A549 (cell line): ENCODE results near the gene PIWIL4. TPM values are rescaled to one million over a fixed set of nuclear protein-coding genes. Genes with fewer than 3 reads are reported as not detected.

Source experiments
- ATAC-seq, 2 experiments: fragments of 200-7000 bp in 1 of 2; fragments of >200 bp in 1 of 2; cut with Nextera tagmentation in 1 of 2; cut with Tn5 transposase in 1 of 2; 3 replicates each; pipeline versions ENCODE4 v1.8.0 to v1.9.1; 2018 to 2020; ENCODE audit warnings: mild to moderate bottlenecking in 1 of 2, moderate library complexity in 1 of 2
- CTCF ChIA-PET: fragments of 300-600 bp; sonication (Branson Sonifier 250); formaldehyde crosslinking; extraction: SDS; loops from one replicate; lab custom pipeline; 2021; ENCODE audit warnings: antibody characterized with exemption, inconsistent platforms; lab: Yijun Ruan, JAX
- POLR2A ChIA-PET: fragments of 350-600 bp; formaldehyde crosslinking; extraction: SDS; loops from one replicate; lab custom pipeline; 2021; ENCODE audit warnings: antibody characterized with exemption, inconsistent platforms; lab: Yijun Ruan, JAX
- DNase-seq, 2 experiments: peaks; one replicate each; pipeline versions ENCODE4 v3.0.0 to v3.0.0-alpha.2; 2011 to 2016; ENCODE audit warnings: low read depth in 1 of 2, low spot score in 1 of 2
- FAIRE-seq: peaks from 2 replicates; lab custom pipeline; 2011; peaks lifted over from hg19 to GRCh38; lab: Jason Lieb, UNC
- H3K27ac ChIP-seq, 2 experiments: fragments of >200 bp; sonication (Bioruptor Twin); formaldehyde crosslinking; 3 replicates each; pipeline ENCODE4 v1.5.1; 2016 to 2017
- H3K4me1 ChIP-seq: fragments of >200 bp; sonication (Bioruptor Twin); formaldehyde crosslinking; 3 replicates; pipeline ENCODE4 v1.6.1; 2016
- H3K4me2 ChIP-seq: fragments of >200 bp; sonication (Bioruptor Twin); formaldehyde crosslinking; 3 replicates; pipeline ENCODE4 v1.6.1; 2016
- H3K4me3 ChIP-seq: fragments of >200 bp; sonication (Bioruptor Twin); formaldehyde crosslinking; 3 replicates; pipeline ENCODE4 v1.5.1; 2016
- H3K9me3 ChIP-seq: fragments of >200 bp; sonication (Bioruptor Twin); formaldehyde crosslinking; 3 replicates; pipeline ENCODE4 v1.6.1; 2016
- CBX2 ChIP-seq: fragments of 200-600 bp; sonication (generic); IDR thresholded peaks from 2 replicates; pipeline ENCODE4 v1.6.1; 2016; ENCODE audit warnings: low read depth, mild to moderate bottlenecking, borderline replicate concordance
- EHMT2 ChIP-seq: fragments of 200-600 bp; sonication (generic); IDR thresholded peaks from 2 replicates; pipeline ENCODE4 v1.6.1; 2016; ENCODE audit warnings: antibody characterized with exemption, low read depth, mild to moderate bottlenecking, moderate library complexity
- EP300 ChIP-seq, 2 experiments: fragments of >200 bp; sonication (Bioruptor Twin); formaldehyde crosslinking; IDR thresholded peaks; 2 replicates in 1 of 2; 3 replicates in 1 of 2; pipeline ENCODE4 v1.6.1; 2016 to 2017
- FOSB ChIP-seq: fragments of 250-450 bp; sonication (Bioruptor Pico); IDR thresholded peaks from 2 replicates; pipeline ENCODE4 v1.5.0; 2020; ENCODE audit warnings: mild to moderate bottlenecking, moderate library complexity
- HDAC2 ChIP-seq: fragments of 200-600 bp; sonication (generic); IDR thresholded peaks from 2 replicates; pipeline ENCODE4 v1.6.1; 2016
- HEYL ChIP-seq: fragments of 250-450 bp; sonication (Bioruptor Pico); IDR thresholded peaks from 2 replicates; pipeline ENCODE4 v1.8.0; 2021; ENCODE audit warnings: mild to moderate bottlenecking, moderate library complexity
- HOXB13 ChIP-seq: fragments of 250-450 bp; sonication (Bioruptor Pico); IDR thresholded peaks from 2 replicates; pipeline ENCODE4 v1.5.0; 2020; ENCODE audit warnings: low read depth, mild to moderate bottlenecking, moderate library complexity
- MAZ ChIP-seq: fragments of 150-350 bp; IDR thresholded peaks from 2 replicates; pipeline ENCODE4 v1.6.1; 2014; ENCODE audit warnings: antibody characterized with exemption, low read depth, low read length, borderline replicate concordance
- TFCP2L1 ChIP-seq: fragments of 250-450 bp; sonication (Bioruptor Pico); IDR thresholded peaks from 2 replicates; pipeline ENCODE4 v1.5.0; 2021; ENCODE audit warnings: mild to moderate bottlenecking
- TP53 ChIP-seq: fragments of 250-450 bp; sonication (Bioruptor Pico); IDR thresholded peaks from 2 replicates; pipeline ENCODE4 v1.5.0; 2021; ENCODE audit warnings: mild to moderate bottlenecking, moderate library complexity
- ZFP36 ChIP-seq: fragments of 450-650 bp; IDR thresholded peaks from 2 replicates; pipeline ENCODE4 v1.6.1; 2014; ENCODE audit warnings: borderline replicate concordance; ENCODE audit not compliant: partially characterized antibody
- WGBS: methylation state at CpG from one replicate; pipeline ENCODE4 v1.1.6; 2017; ENCODE audit errors: missing lambda C conversion rate; 5-methylcytosine and 5-hydroxymethylcytosine counted together
- polyA plus RNA-seq, 4 experiments: library from polyadenylated mRNA; depleted of rRNA in 3 of 4; stranded (reverse); fragments of >200 nt; fragmentation: RNase III in 1 of 4; extraction: RNeasy Plus Mini Kit Qiagen cat#74134 plus additional on column Dnase treatment in 1 of 4; gene quantifications; 2 replicates in 3 of 4; 3 replicates in 1 of 4; pipeline ENCODE4 v1.2.3, GENCODE V29; 2011 to 2017
- TF ChIP-seq, protein P1 (sequence below): fragments of 150-350 bp; IDR thresholded peaks from 2 replicates; pipeline ENCODE4 v1.6.1; 2014; ENCODE audit warnings: low read depth, mild to moderate bottlenecking, low read length
- TF ChIP-seq, protein P2 (sequence below): fragments of 250-450 bp; sonication (Bioruptor Pico); IDR thresholded peaks from 2 replicates; pipeline ENCODE4 v1.5.0; 2020; ENCODE audit warnings: low read depth, mild to moderate bottlenecking, moderate library complexity
- TF ChIP-seq, protein P3 (sequence below): IDR thresholded peaks from 2 replicates; pipeline ENCODE4 v1.6.1; 2012; ENCODE audit warnings: low read depth, borderline replicate concordance
- TF ChIP-seq, protein P4 (sequence below): fragments of >200 bp; sonication (Bioruptor Twin); formaldehyde crosslinking; IDR thresholded peaks from 3 replicates; pipeline ENCODE4 v1.5.1; 2016
- TF ChIP-seq, protein P5 (sequence below): fragments of 200-600 bp; sonication (generic); IDR thresholded peaks from 2 replicates; pipeline ENCODE4 v1.6.1; 2016; ENCODE audit warnings: antibody characterized with exemption, mild to moderate bottlenecking, moderate library complexity

The PIWIL4 gene
- polyA plus RNA-seq, 2 of the 4 experiments (the other 2 are of a cell fraction): 0.28 to 0.35 TPM

DNA sequence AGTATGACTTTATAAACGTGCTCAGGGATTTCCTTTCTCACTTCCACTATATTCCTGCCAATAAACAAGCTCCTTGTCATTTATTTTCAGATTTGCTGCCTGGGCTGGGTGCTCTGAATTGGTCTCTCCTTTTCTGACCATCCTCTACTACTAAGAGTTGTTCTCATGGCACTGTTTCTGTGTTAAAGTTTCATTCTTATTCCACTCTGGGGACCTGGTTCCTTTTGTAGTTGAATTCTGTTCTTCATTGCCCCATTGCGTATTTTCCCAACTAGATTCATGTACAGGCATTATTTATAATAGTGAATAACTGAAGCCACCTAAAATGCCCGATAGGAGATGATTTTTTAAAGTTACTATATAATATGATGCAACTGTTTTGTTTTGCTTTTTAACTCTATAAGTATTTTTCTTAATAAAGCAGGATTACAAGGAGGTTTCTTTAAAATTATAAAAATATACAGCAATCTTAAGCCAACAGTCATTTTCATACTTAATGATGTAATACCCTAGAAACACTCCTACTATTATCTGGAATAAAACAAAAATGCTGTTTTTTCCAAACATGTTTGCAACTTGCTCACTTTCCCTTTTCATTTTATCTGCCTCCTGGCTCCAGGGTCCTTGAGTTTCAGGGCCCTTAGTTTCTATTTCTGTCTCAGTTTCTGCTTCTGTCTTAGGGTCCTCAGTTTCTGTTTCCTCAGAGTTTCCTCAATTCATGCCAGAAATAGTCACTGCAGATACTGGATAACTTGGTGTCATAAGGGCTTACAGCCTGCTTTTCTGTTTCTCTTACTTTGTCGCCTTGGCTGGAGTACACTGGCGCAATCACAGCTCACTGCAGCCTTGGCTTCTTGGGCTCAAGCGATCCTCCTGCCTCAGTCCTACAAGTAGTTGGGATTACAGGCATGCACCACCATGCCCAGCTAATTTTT is 33.2 kb upstream of the PIWIL4 start:
- FAIRE-seq: no peak
- Histone ChIP-seq H3K4me2 (no peak overlapping the region), H3K9me3 (no peaks in the 10 kb centered on the region), H3K4me1 (peaks cover 9% of the 10 kb centered on the region; the same call in 1 of the 3 replicates), H3K4me3 (no peak overlapping the region), H3K27ac (no peak overlapping the region)
- TF ChIP-seq, protein P1, sequence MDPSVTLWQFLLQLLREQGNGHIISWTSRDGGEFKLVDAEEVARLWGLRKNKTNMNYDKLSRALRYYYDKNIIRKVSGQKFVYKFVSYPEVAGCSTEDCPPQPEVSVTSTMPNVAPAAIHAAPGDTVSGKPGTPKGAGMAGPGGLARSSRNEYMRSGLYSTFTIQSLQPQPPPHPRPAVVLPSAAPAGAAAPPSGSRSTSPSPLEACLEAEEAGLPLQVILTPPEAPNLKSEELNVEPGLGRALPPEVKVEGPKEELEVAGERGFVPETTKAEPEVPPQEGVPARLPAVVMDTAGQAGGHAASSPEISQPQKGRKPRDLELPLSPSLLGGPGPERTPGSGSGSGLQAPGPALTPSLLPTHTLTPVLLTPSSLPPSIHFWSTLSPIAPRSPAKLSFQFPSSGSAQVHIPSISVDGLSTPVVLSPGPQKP: no peak
- TF ChIP-seq EHMT2 (no peak), HEYL (CRISPR knock-in tag) (no peak), MAZ (no peak), TP53 (CRISPR knock-in tag) (no peak), EP300 (IDR thresholded peaks at IDR 0.05) (no peak), FOSB (no peak), CBX2 (no peak), ZFP36 (no peak), HDAC2 (no peak), TFCP2L1 (CRISPR knock-in tag) (no peak)
- TF ChIP-seq, protein P2, sequence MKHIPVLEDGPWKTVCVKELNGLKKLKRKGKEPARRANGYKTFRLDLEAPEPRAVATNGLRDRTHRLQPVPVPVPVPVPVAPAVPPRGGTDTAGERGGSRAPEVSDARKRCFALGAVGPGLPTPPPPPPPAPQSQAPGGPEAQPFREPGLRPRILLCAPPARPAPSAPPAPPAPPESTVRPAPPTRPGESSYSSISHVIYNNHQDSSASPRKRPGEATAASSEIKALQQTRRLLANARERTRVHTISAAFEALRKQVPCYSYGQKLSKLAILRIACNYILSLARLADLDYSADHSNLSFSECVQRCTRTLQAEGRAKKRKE (CRISPR knock-in tag): no peak
- TF ChIP-seq, protein P3, sequence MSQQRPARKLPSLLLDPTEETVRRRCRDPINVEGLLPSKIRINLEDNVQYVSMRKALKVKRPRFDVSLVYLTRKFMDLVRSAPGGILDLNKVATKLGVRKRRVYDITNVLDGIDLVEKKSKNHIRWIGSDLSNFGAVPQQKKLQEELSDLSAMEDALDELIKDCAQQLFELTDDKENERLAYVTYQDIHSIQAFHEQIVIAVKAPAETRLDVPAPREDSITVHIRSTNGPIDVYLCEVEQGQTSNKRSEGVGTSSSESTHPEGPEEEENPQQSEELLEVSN: no peak
- TF ChIP-seq, protein P4, sequence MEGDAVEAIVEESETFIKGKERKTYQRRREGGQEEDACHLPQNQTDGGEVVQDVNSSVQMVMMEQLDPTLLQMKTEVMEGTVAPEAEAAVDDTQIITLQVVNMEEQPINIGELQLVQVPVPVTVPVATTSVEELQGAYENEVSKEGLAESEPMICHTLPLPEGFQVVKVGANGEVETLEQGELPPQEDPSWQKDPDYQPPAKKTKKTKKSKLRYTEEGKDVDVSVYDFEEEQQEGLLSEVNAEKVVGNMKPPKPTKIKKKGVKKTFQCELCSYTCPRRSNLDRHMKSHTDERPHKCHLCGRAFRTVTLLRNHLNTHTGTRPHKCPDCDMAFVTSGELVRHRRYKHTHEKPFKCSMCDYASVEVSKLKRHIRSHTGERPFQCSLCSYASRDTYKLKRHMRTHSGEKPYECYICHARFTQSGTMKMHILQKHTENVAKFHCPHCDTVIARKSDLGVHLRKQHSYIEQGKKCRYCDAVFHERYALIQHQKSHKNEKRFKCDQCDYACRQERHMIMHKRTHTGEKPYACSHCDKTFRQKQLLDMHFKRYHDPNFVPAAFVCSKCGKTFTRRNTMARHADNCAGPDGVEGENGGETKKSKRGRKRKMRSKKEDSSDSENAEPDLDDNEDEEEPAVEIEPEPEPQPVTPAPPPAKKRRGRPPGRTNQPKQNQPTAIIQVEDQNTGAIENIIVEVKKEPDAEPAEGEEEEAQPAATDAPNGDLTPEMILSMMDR: no peak
- TF ChIP-seq, protein P5, sequence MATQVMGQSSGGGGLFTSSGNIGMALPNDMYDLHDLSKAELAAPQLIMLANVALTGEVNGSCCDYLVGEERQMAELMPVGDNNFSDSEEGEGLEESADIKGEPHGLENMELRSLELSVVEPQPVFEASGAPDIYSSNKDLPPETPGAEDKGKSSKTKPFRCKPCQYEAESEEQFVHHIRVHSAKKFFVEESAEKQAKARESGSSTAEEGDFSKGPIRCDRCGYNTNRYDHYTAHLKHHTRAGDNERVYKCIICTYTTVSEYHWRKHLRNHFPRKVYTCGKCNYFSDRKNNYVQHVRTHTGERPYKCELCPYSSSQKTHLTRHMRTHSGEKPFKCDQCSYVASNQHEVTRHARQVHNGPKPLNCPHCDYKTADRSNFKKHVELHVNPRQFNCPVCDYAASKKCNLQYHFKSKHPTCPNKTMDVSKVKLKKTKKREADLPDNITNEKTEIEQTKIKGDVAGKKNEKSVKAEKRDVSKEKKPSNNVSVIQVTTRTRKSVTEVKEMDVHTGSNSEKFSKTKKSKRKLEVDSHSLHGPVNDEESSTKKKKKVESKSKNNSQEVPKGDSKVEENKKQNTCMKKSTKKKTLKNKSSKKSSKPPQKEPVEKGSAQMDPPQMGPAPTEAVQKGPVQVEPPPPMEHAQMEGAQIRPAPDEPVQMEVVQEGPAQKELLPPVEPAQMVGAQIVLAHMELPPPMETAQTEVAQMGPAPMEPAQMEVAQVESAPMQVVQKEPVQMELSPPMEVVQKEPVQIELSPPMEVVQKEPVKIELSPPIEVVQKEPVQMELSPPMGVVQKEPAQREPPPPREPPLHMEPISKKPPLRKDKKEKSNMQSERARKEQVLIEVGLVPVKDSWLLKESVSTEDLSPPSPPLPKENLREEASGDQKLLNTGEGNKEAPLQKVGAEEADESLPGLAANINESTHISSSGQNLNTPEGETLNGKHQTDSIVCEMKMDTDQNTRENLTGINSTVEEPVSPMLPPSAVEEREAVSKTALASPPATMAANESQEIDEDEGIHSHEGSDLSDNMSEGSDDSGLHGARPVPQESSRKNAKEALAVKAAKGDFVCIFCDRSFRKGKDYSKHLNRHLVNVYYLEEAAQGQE: no peak
- ATAC-seq: no peak
- CTCF ChIA-PET: interaction anchor here (1.5 to 2.2 kb wide), 2 partner anchors 10 to 13 kb away, joined by 3 to 10 read pairs; partner anchors contain the start of gene FUT4
- POLR2A ChIA-PET: no interaction called here
- WGBS: 74% methylated on average over 6 of the region's 6 CpGs
- DNase-seq: no peak

DNA sequence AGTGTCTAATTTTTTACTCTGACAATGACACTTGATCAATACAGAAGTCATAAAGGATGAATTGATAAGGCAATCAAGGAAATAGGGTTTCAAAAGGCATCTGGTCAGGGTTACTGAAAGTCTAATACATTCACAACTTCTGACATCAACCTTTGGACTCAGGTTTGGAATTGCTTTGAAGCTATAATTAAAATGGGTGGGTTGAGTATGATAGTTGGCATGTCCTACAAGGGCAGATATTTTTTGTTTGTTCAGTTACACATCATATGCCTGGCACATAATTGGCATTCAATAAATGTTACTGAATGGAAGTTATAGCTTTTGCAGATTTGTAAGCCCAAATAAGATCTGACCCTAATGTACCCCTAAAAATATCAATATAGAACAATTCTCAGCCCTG is 30.8 kb upstream of the PIWIL4 start:
- H3K4me1 ChIP-seq: peaks cover 9% of the 10 kb centered on the region; the same call in 1 of the 3 replicates
- DNase-seq (no peak), FAIRE-seq (no peak), ATAC-seq (no peak)
- no peaks in the 10 kb centered on the region for H3K9me3 ChIP-seq
- peak overlapping the region; percentile 42; the same call in 2 of the 3 replicates for H3K4me2 ChIP-seq
- POLR2A ChIA-PET: no interaction called here
- no peak overlapping the region for H3K27ac ChIP-seq
- CTCF ChIA-PET: interaction anchor here (1.0 to 2.8 kb wide), 3 partner anchors 17 to 31 kb away, joined by 3 to 10 read pairs (median 3); no protein-coding TSS in a partner anchor
- TF ChIP-seq HOXB13 (CRISPR knock-in tag): no peak
- H3K4me3 ChIP-seq: no peak overlapping the region
